ENCODE data around the gene MLF2.

MLF2 gene

DNA sequence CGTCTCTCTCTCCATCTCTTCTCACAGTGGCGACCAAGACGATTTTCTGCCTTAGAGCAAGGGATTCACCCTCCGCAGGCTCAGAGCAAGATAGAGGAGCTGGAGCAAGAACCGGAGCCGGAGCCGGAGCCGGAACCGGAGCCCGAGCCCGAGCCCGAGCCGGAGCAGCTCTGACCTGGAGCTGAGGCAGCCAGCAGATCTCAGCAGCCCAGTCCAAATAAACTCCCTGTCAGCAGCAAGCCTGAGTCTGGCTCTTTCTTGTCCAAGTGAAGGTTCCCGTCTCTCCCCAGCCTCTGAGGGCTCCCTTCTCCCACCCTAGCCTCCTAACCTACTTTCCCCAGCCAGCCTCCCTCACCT lies 25.3 kb upstream of the MLF2 start:
- no peak for DNase-seq

- no peak for DNase-seq
Observed at GRCh38 chr12:6777386-6777785, 24.4 kb upstream of the MLF2 start.

DNA sequence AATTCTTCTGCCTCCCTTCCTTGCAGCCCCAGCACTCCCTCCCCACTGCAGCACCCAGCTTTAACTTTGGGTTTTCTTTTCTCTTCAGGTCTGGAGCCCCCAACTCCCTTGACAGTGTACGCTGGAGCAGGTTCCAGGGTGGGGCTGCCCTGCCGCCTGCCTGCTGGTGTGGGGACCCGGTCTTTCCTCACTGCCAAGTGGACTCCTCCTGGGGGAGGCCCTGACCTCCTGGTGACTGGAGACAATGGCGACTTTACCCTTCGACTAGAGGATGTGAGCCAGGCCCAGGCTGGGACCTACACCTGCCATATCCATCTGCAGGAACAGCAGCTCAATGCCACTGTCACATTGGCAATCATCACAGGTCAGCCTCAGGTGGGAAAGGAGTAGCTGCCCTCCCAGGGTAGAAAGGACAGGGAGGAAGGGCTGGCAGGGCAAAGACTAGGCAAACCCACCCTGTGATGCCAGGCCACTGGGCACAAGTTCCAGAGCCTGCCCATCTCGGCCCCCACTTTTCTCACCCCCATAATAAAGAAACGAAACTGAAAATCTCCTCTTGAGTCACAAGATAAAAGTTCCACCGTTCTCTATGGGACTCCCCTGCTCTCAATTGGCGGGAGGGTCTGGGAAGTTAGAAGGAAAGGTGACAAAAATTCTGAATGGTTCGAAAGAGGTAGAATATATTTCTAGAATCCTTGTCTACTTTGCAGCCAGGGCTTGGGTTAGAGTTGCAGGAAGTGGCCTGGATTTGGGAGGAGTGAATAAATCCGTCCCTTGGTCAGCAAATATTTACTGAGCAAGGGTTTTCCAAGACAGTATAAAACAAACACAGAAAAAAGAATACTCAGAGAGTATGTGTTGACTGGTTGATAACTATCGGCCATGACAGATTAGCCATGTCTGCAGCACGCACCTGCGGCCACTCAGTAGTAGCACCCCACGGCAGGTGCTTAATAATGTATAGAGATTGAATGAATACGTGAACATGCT lies 22.5 kb upstream of the MLF2 start:
- DNase-seq = no peak

DNA sequence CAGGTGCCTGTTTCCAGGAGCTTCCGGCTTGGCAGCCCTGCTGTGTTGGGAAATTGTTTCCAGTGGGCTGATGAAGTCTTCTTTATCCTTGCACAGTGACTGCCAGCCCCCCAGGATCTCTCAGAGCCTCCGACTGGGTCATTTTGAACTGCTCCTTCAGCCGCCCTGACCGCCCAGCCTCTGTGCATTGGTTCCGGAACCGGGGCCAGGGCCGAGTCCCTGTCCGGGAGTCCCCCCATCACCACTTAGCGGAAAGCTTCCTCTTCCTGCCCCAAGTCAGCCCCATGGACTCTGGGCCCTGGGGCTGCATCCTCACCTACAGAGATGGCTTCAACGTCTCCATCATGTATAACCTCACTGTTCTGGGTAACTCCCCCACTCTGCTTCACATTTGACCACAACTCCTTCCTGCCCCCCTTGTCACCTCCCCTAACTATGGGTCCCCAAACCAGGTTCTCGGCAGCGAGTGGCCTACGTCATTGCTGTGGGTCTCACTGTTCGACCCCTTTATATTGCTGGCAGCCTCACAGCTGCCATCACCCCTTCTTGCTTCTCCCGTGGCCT lies 21.6 kb upstream of the MLF2 start:
- DNase-seq = no peak

GRCh38 chr12:6773590-6774351 lies 20.8 kb upstream of the MLF2 start:
- no peak for DNase-seq

GRCh38 chr12:6772726-6773589 lies 20.0 kb upstream of the MLF2 start:
- no peak for DNase-seq

DNA sequence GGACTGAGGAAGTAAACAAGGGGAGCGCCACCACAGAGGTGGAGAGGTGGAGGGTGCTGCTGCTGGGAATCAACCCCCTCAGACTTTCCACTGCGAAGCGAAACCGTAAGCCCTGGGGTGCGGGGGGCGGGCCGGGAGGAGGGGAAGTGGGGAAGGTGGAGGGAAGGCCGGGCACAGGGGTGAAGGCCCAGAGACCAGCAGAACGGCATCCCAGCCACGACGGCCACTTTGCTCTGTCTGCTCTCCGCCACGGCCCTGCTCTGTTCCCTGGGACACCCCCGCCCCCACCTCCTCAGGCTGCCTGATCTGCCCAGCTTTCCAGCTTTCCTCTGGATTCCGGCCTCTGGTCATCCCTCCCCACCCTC lies 19.4 kb upstream of the MLF2 start, which contains the start of gene LAG3:
Gene LAG3, plus strand, starts transcription at position 190 of the 365 bp plus-strand sequence. CDS start 333 bp downstream, outside the sequence.
- DNase-seq = peak; percentile 66

GRCh38 chr12:6771509-6772330 lies 18.8 kb upstream of the MLF2 start:
- no peak for DNase-seq

DNA sequence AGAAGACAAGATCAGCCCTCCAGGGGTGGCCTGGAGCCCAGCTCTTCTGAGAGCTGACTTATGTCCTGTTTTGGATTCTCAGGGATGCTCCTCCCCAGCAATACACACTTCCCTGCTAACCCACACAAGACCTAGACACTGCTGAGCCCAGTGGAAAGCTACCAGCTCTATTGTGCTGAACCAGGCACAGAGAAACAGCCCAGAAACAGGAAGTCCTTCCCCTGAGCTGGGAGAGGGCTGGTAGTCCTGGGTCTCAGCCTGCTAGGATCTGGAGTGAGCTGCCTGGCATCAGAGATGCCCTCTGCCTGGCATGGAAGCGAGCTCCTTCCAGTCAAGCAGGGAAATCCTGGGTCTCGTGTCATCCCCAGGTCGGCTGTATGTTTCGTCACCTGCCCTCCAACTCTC lies 18.2 kb upstream of the MLF2 start:
- no peak for DNase-seq

DNA sequence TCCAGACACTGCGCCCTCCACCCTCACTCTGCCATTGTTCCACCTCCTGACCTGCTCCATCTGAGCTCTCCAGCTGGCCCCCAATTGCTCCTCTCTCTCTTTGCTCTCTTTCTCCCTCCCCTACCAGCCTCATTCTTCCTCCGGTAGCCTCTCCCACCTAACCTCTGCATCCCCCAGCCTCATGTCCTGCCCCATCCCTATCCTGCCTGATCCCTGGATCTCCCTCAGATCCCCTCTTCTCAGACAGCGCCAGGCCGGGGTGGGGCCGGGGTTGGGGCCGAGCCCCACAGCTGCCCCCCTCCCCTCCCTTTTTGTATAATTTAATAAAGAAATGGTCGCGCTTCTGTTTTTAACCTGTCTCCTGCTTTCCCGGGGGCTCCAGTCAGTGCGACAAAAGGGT lies 17.7 kb upstream of the MLF2 start:
- no peak for DNase-seq

GRCh38 chr12:6770094-6770493 lies 17.2 kb upstream of the MLF2 start:
- DNase-seq = no peak

DNA sequence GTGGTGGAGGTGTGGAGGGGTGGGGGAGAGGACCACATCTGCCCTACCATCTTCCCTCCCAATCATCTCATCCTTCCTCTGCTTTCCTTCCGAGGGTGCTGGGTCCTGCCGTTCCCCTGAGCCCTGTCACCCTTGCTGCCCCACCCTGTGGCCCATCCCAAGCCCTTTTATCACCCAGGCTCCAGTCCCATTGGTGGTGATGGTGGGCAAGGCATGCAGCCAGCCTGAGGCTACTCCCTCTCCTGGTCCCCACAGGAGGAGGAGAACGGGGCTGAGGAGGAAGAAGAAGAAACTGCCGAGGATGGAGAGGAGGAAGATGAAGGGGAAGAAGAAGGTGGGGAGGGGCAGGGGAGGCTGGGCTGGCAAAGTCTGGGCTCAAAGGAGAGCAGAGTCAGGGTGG lies 16.7 kb upstream of the MLF2 start:
- no peak for DNase-seq

- DNase-seq = no peak
Observed at GRCh38 chr12:6768990-6769389, 16.0 kb upstream of the MLF2 start.

DNA sequence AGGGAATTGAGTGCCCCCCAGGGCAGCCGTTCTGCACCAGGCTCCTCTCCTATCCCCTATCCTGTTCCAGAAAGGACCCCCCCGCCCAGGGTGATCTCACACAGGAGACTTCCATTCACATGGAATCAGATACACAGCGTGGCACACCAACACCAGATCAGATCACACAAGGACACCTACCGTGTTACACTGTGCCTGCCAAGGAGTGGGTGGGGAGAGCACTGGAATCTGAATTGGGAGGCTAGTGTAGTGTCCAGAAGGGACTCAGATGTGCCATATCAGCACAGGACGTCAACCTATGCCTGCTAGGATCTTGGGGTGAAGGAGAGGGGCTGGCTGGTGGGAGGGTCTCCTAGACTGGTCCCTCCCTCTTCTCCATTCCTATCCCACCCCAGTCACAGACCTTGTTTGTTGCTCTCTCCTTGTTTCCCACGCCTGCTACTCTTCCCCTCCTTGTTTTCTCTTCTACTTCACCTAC lies 15.5 kb upstream of the MLF2 start:
- DNase-seq = no peak

- no peak for DNase-seq
Observed at GRCh38 chr12:6767353-6768319, 14.7 kb upstream of the MLF2 start.

- DNase-seq = no peak
Observed at GRCh38 chr12:6766651-6767349, 13.9 kb upstream of the MLF2 start.

DNA sequence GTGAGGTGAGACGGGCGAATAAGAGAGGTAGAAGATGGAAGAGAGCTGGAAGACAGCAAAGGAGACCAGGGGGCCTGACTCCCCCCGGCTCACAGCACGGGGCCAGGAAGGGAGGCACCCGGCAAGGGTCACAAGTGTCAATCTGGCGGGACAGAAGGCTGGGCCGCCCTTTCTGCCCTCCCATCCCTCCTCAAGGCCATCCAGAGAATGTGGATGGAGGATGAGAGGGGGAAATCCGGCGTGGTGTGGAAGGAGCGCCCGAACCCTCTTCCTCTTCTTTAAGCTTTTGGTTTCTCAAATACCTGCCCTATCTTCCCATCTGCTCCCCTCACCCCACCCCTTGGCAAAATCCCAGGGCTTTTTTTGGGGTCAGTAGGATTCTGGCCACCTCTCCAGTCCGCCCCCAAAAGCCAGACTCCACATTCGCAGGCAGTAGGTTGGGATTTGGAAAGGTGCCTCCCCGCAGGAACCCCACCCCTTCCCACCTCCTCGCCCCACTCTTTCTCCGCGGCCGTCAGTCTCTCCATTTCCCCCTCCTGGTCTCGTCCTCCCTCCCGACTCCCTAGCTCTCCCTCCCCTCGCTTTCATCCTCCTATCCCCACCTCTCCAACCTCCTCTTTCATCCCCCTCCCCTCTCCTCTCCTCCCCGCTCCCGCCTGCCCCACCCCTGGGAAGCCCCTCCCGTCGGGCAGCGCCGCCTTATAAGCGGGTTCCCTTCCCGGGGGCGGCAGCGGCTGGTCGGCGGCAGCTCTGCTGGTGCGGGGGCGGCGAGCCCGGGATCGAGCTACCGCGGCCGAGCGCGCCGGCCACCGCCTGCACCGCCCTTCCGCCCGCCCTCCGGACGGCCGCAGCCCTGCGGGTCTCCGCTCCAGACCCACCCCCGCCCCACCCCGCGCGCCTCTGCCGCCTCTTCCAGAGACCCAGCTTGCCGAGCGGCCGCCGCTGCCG lies 13.0 kb upstream of the MLF2 start, which contains the start of gene PTMS:
Gene PTMS, plus strand, starts transcription at position 730 of the 948 bp plus-strand sequence. CDS start 343 bp downstream, outside the sequence.
- no peak for DNase-seq

- no peak for DNase-seq
Observed at GRCh38 chr12:6765048-6765633, 12.2 kb upstream of the MLF2 start.

All from stimulated activated CD4-positive, alpha-beta T cell treated with anti-CD3 and anti-CD28 coated beads, Interleukin-1b, Interleukin-23, amount 100 ng/mL, for 48 hours (primary cell).